Measurements from ENCODE around the gene HMGXB4.
A peak's percentile ranks its signal among the peaks of the same experiment; 100 is the strongest.

Gene HMGXB4

GRCh38 chr22:35258191-35258988 is 1.1 kb downstream of the HMGXB4 start:
- no peak for DNase-seq (ENCODE audit: low read depth)

- no peak for DNase-seq (ENCODE audit: low read depth)
These were observed 7.7 kb downstream of the HMGXB4 start for GRCh38 chr22:35264986-35265385.

DNA sequence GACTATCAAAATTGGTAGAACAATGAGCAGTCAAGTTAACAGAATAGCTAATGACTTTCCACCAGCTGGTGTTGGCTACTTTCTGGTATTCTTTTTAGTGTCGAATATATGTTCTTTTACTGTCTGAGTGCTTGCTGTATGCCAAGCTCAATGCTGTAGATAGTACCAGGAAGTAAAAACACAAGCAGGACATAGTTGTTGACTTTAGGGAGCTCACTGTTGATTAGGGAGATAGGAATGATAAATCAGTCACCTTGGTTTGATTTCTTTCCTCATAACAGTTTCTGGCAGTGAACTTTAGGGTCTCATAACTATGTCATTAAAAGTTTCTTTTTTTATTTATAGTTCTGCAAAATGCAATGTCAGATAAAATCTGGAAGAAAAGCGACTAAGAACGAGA is 9.0 kb downstream of the HMGXB4 start:
- DNase-seq (ENCODE audit: low read depth), result no peak

DNA sequence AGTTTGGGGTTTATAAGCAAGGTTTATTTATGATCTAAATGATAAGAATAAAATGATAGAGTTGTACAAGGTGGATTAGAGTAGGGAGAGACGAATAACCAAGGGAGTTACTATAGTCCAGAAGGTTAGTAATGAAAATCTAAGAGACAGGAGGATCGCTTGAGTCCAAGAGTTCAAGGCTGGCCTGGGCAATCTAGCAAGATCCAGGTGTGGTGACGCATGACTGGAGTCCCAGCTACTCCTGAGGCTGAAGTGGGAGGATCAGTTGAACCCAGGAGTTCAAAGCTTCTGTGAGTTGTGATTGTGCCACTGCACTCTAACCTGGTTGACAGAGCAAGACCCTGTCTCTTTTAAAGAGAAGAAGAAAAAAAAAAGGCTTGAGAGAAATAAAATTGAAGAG is 12.3 kb downstream of the HMGXB4 start:
- no peak for DNase-seq (ENCODE audit: low read depth)

DNA sequence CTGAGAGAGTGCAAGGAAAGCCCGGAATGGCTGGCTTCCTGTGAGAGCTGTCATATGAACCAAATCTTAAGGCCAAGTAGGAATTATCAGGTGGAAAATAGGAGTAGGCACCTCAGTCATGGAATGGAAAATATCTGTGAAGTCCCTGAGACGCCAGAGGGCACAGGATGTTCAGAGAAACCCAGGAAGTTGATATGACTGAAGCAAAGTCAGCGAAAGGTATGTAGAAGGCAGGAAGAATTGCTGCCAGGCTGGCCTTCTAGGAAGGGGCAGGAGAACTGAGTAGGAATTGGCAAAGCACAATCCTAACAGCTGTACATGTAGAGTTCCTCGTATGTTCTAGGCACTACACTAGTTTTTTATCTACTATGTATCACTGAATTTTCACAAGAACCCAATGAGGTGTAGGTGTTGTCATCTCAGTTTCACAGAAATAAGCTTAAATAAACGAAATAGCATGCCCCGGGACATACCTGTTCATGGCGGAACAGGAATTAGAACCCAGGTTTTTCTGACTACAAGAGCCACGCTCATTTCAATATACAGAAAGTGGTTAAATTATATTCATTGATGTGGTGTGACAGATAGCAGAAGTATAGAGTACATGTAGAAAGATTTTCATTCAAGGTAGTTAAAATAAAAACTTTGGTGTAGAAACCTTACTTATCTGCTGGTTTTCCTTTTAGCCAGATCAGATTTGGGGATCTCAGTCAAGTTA is 17.0 kb downstream of the HMGXB4 start:
- DNase-seq (ENCODE audit: low read depth), result no peak

GRCh38 chr22:35275580-35275979 is 18.3 kb downstream of the HMGXB4 start:
- no peak for DNase-seq (ENCODE audit: low read depth)

DNA sequence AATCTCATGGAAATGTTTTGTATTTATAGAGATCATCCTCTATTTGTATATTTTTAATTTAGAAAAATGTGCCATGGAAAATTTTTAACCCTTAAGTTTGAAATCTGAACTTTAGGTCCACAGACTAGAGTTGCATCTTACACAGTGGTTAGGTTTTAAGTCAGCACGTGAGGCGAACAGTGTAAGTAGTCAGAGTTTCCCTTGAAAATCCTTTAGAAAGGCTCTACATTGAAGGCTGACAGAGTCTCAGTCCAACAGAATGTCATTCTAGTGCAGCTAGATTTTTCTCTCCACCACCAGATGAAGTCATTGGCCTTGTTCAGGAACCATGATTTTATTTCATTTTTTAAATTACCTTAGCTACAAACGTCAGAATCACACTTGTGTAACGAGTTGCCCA is 18.7 kb downstream of the HMGXB4 start:
- no peak for DNase-seq (ENCODE audit: low read depth)

DNA sequence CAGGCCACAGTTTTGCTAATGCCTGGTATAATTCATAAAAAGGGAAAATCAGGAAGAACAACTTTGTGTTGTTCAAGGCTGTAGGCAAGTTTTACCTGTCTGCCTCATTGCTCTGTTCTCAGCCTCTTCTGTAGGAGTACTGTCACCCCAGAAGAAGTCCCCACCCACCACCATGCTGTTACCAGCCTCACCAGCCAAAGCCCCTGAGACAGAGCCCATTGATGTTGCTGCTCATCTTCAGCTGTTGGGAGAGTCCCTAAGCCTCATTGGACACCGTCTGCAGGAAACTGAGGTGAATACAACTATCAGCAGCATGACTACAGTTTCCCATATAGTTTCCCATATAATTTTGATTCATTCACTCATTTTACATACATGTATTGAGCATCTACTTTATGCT is 30.8 kb downstream of the HMGXB4 start:
- no peak for DNase-seq (ENCODE audit: low read depth)

- DNase-seq (ENCODE audit: low read depth), result no peak
These were observed 35.5 kb downstream of the HMGXB4 start for GRCh38 chr22:35292786-35293185.

GRCh38 chr22:35296051-35296450 is 38.8 kb downstream of the HMGXB4 start:
- DNase-seq (ENCODE audit: low read depth), result no peak

GRCh38 chr22:35299217-35299672 is 42.0 kb downstream of the HMGXB4 start:
- DNase-seq (ENCODE audit: low read depth), result peak; percentile 13

DNA sequence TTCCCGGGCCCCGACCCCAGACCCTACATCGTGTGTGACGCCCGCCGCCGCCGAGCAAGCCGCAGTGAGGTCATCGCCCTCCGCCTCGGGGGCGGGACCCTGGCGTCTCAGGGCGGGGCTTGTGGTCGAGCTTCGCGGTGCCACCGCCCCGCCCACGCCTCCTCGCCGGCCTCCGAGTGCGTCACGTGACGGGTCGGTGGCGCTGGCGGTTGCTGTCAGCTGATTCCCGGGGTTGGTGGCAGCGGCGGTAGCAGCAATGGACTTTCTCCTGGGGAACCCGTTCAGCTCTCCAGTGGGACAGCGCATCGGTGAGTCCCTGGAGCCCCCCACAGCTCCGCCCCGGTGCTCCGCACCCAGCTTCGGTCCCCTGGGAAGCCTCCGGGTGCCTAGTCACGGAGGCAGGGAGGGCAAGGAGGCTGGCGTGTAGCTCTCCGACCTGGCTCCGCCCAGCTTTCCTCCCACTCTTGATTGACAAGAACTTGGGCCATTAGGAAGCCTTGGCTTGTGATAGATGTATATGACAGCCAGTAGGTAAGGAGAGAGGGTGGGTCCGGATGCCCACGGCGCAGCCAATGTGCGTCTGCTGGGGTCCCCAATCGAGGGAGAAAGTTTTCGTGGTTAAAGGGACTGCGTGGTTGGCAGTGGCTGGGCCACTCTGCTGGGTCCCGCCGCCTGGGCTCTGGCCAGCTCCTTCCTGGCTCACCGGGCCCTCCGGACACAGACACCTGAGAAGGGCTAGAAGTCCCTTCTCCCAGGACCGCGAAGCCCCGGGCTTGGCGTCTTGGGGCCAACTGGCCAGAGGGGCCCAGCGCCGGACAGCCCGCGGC is 42.6 kb downstream of the HMGXB4 start, which contains the start of gene TOM1:
Gene TOM1, plus strand, starts transcription at position 222 of the 827 bp plus-strand sequence. Its CDS starts 35 bp downstream, at position 257.
- DNase-seq (ENCODE audit: low read depth), result peak; percentile 93

- no peak for DNase-seq (ENCODE audit: low read depth)
These were observed 44.1 kb downstream of the HMGXB4 start for GRCh38 chr22:35301372-35301874.

- DNase-seq (ENCODE audit: low read depth), result no peak
These were observed 45.8 kb downstream of the HMGXB4 start for GRCh38 chr22:35303029-35303624.

DNA sequence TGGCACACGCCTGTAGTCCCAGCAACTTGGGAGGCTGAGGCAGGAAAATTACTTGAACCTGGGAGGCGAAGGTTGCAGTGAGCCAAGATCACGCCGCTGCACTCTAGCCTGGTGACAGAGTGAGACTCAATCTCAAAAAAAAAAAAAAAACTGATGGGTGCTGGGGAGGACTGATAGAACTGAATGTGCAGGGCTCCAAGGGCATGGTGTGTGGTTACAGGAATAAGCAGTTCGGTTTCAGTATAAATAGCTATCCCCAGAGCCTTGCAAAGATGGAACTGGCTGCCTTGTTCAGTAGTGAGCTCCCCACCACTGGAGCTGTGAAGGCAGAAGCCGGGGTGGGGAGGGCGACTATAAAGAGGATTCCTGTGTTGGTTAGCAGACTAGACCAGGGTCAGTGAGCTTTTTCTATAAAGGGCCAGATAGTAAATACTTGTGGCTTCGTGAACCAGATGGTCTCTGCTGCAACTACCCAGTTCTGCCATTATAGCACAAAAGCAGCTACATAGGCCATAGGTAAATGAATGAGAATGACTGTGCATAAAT is 48.3 kb downstream of the HMGXB4 start:
- DNase-seq (ENCODE audit: low read depth), result no peak

GRCh38 chr22:35306350-35306967 is 49.2 kb downstream of the HMGXB4 start:
- no peak for DNase-seq (ENCODE audit: low read depth)

DNA sequence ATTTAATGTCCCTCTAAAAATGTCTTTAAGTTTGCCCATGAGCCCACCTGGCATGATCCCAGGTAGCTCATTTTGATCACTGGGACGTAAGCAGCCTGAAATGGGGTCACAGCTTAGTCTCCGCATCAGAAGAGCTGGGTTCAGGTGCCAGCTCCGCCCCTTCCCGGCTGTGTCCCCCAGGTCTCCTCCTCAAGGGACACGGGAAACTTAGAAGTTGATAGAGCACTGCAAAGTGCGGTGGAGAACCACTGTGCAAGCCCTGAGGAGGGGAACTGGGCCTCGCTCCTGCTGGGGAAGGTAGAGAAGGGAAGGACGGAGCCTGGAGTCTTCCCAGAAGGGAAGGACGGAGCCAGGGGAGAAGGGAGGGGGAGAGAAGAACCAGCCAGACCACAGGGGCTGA is 50.1 kb downstream of the HMGXB4 start:
- no peak for DNase-seq (ENCODE audit: low read depth)

GRCh38 chr22:35307892-35308291 is 50.6 kb downstream of the HMGXB4 start:
- DNase-seq (ENCODE audit: low read depth), result no peak

DNA sequence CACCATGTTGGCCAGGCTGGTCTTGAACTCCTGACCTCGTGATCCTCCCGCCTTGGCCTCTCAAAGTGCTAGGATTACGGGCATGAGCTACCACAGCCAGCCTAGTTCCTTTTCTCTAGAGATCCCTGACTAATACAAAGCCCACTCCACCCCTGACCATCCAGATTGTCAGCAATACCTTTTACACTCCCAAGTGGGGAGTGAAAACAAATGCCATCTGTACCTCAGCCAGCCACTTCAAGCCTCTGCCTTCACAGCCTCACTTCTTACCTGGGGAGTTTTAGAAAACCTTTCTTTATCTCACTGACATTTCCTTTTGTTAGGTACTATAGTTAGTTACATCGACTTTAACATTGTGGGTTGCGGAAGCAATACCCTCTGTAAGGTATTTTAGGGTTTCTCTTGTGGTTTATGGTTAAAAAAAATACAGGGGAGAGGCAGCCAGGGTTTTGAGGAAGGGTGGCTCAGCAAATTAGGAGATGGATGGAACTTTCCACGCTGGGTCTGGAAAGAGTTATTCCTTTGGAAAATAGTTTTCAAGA is 51.3 kb downstream of the HMGXB4 start:
- DNase-seq (ENCODE audit: low read depth), result no peak

Measured in activated T-cell treated with anti-CD3 and anti-CD28 coated beads for 24 hours (primary cell).